K562 (cell line): ENCODE measurements around the gene B4GALT4. TPM values are rescaled to one million over a fixed set of nuclear protein-coding genes. Genes with fewer than 3 reads are reported as not detected.

ENCODE experiments used
- ADNP ChIP-seq: fragments of 200-800 bp; sonication (Bioruptor generic); IDR thresholded peaks from 2 replicates; pipeline ENCODE4 v1.6.1; 2016; ENCODE audit warnings: missing genetic modification characterization, missing compliant biosample characterization
- CREBBP ChIP-seq: IDR thresholded peaks from one replicate; pipeline ENCODE4 v1.6.1; 2012; ENCODE audit warnings: low read depth, mild to moderate bottlenecking, control low read depth, inconsistent platforms, low read length
- CREM ChIP-seq: IDR thresholded peaks from 2 replicates; pipeline ENCODE4 v1.6.1; 2014; ENCODE audit warnings: antibody characterized with exemption, low read depth
- DDX20 ChIP-seq: fragments of 450-650 bp; IDR thresholded peaks from 2 replicates; pipeline ENCODE4 v1.6.1; 2016; ENCODE audit warnings: missing genetic modification characterization, low read depth, mild to moderate bottlenecking, missing compliant biosample characterization, moderate library complexity
- MAZ ChIP-seq, 2 experiments: fragments of 450-650 bp in 1 of 2; sonication (generic) in 1 of 2; formaldehyde crosslinking; IDR thresholded peaks in 1 of 2; conservative IDR thresholded peaks in 1 of 2; 2 replicates each; pipeline versions ENCODE4 v1.4.0 to v1.5.0; 2020; ENCODE audit warnings: mild to moderate bottlenecking in 1 of 2, missing genetic modification reagents in 1 of 2
- MGA ChIP-seq: fragments of 450-650 bp; IDR thresholded peaks from 2 replicates; pipeline ENCODE4 v1.6.1; 2016; ENCODE audit warnings: mild to moderate bottlenecking, moderate library complexity
- RBFOX2 ChIP-seq: fragments of 200-400 bp; formaldehyde crosslinking; IDR thresholded peaks from 2 replicates; pipeline ENCODE4 v1.6.1; 2017; ENCODE audit warnings: low read depth, mild to moderate bottlenecking, low read length, moderate library complexity
- SAFB ChIP-seq: fragments of 200-400 bp; formaldehyde crosslinking; IDR thresholded peaks from 2 replicates; pipeline ENCODE4 v1.6.1; 2017; ENCODE audit warnings: low read depth, low read length, borderline replicate concordance
- ZNF444 ChIP-seq: fragments of 250-450 bp; sonication (Bioruptor Pico); IDR thresholded peaks from 2 replicates; pipeline ENCODE4 v1.4.0; 2020; ENCODE audit warnings: mild to moderate bottlenecking, moderate library complexity
- ZNF57 ChIP-seq: fragments of 450-650 bp; formaldehyde crosslinking; IDR thresholded peaks from 2 replicates; pipeline ENCODE4 v1.4.0; 2020; ENCODE audit warnings: mild to moderate bottlenecking, moderate library complexity
- ZNF696 ChIP-seq: fragments of 250-450 bp; sonication (Bioruptor Pico); conservative IDR thresholded peaks from 2 replicates; pipeline ENCODE4 v1.4.0; 2020; ENCODE audit warnings: mild to moderate bottlenecking, moderate library complexity
- polyA plus RNA-seq, 8 experiments: library from polyadenylated mRNA; depleted of rRNA in 4 of 8; stranded (reverse) in 5 of 8; unstranded in 3 of 8; fragments of >200 nt; fragmentation: Nextera tagmentation in 2 of 8; fragmentation: Illumina TruSeq in 1 of 8; extraction: Ambion mirVana in 2 of 8; extraction: Trizol in 1 of 8; gene quantifications; 2 replicates each; pipeline versions ENCODE4 v1.2.1 to v1.2.3, GENCODE V29; 2011 to 2014; ENCODE audit warnings: inconsistent platforms in 1 of 8, missing spikeins in 1 of 8
- total RNA-seq, 7 experiments: library from RNA; depleted of rRNA in 6 of 7; stranded (reverse); fragments of >200 nt in 6 of 7; fragmentation: Illumina TruSeq in 2 of 7; extraction: Trizol in 2 of 7; gene quantifications; 2 replicates each; pipeline versions ENCODE4 v1.2.1 to v1.2.3, GENCODE V29; 2011 to 2021; ENCODE audit warnings: low replicate concordance in 1 of 7
- TF ChIP-seq, protein P1 (sequence below): fragments of 250-450 bp; sonication (Bioruptor Pico); IDR thresholded peaks from 2 replicates; pipeline ENCODE4 v1.5.0; 2021
- TF ChIP-seq, protein P2 (sequence below): fragments of 200-800 bp; sonication (Bioruptor generic); IDR thresholded peaks from 2 replicates; pipeline ENCODE4 v1.6.1; 2017; ENCODE audit warnings: missing genetic modification characterization, missing compliant biosample characterization

The B4GALT4 gene
- total and polyA plus RNA-seq, 9 of the 15 experiments (the other 6 are each of a cell fraction or from before 2014, with no cell fraction given), result 8.2 to 17.8 (median 12.2) TPM

DNA sequence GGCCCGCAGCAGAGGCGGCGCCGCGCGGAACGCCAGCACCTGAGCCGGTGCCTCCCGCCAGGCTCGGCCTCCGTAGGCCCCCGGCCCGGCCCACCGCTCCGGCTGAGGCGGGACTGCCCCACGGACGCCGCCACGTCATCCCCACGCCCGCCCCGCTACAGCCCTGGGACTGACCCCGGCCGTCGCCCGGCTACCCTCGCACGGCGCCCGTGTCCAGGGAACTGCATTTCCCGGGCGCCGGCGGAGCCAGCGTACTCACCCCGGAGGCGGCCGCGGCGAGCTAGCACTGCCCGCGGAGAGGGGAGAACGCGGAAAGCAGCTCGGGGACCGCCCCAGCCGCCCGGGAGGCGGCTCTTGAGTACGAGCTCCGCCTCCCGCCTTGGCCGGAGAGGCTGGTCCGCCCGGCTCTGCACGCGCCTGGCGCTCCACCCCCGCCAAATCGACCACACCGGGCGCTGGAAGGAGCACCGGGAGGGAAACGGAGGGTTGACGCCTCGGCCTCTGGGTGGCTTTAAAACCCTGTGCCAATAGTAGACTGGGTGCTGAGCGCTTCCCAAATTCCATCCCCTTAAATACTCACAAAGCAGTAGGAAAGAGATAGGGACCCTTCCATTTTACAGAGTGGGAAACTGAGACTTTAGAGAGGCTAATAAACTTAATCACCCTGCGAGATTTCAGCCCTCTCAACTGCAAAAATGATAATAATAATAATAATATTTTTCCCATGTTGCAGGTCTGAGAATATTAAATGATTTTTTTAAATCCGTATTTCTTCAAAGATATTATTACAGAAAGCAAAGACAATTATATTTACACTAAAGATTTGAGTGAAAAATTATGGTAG lies at the start of gene B4GALT4 (continued):
- TF ChIP-seq MGA, result peak; percentile 85
- TF ChIP-seq ZNF696 (CRISPR knock-in tag), result no peak
- TF ChIP-seq ADNP (tag), result no peak
- TF ChIP-seq, protein P1, sequence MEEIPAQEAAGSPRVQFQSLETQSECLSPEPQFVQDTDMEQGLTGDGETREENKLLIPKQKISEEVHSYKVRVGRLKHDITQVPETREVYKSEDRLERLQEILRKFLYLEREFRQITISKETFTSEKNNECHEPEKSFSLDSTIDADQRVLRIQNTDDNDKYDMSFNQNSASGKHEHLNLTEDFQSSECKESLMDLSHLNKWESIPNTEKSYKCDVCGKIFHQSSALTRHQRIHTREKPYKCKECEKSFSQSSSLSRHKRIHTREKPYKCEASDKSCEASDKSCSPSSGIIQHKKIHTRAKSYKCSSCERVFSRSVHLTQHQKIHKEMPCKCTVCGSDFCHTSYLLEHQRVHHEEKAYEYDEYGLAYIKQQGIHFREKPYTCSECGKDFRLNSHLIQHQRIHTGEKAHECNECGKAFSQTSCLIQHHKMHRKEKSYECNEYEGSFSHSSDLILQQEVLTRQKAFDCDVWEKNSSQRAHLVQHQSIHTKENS (CRISPR knock-in tag), result no peak
- TF ChIP-seq DDX20, result no peak
- TF ChIP-seq, protein P2, sequence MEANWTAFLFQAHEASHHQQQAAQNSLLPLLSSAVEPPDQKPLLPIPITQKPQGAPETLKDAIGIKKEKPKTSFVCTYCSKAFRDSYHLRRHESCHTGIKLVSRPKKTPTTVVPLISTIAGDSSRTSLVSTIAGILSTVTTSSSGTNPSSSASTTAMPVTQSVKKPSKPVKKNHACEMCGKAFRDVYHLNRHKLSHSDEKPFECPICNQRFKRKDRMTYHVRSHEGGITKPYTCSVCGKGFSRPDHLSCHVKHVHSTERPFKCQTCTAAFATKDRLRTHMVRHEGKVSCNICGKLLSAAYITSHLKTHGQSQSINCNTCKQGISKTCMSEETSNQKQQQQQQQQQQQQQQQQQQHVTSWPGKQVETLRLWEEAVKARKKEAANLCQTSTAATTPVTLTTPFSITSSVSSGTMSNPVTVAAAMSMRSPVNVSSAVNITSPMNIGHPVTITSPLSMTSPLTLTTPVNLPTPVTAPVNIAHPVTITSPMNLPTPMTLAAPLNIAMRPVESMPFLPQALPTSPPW (CRISPR knock-in tag), result peak; percentile 50
- no peak for TF ChIP-seq ZNF57 (CRISPR knock-in tag)
- TF ChIP-seq CREBBP, result no peak
- peak; percentile 21 to 56; a peak in 1 of 4 replicates for TF ChIP-seq MAZ (CRISPR knock-in tag; conservative IDR thresholded peaks at IDR 0.05 in 1 of 2, IDR thresholded peaks at IDR 0.05 in 1 of 2)
- no peak for TF ChIP-seq ZNF444 (CRISPR knock-in tag)
- peak; percentile 94 for TF ChIP-seq RBFOX2
- no peak for TF ChIP-seq SAFB
- TF ChIP-seq CREM, result peak; percentile 17; the same call in 1 of the 2 replicates
